DOHH2 (cell line): ENCODE data around the gene GAA.

Experiments used
- CTCF ChIP-seq: fragments of 200-600 bp; sonication (generic); IDR thresholded peaks from one replicate; pipeline ENCODE4 v1.5.1; 2014; ENCODE audit warnings: antibody characterized with exemption, mild to moderate bottlenecking, low read depth, low read length; ENCODE audit not compliant: poor library complexity, severe bottlenecking
- EZH2phosphoT487 ChIP-seq: fragments of 200-600 bp; sonication (generic); IDR thresholded peaks from 2 replicates; pipeline ENCODE4 v1.6.1; 2017; ENCODE audit warnings: borderline replicate concordance, mild to moderate bottlenecking, antibody characterized with exemption, low read length, moderate library complexity, mixed read lengths

DNA sequence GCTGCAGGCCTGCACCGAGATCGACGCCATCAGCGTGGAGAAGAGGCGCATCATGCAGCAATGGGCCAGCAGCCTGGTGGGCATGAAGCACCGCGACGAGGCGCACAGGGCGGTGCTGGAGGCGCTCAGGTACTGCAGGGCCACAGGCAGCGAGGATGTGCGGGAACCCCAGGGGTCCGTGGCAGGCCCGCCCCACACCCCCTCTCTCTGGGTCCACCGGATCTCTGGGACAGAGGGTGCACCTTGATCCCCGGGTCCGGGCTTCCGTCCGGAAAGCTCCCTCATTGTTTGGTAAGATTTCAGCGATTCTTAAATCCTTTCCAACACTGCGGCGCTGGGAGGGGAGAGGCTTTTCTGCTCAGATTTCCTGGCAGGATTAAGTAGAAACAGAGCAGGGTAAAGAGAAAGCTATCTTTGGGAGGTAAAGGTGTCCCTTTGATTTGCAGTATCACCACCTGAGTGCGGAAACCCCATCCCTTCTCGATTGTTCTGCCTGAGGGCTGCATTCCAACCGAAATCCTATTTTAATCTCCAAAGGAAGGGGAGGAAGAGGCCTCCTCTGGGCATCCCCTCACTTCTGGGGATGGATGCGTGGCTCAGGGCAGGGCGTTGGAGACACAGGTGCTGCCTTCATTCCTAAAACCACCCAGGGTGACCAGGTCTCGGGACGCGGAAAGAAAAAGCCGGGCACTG lies 35.8 kb upstream of the GAA start:
- TF ChIP-seq CTCF (no peak), EZH2phosphoT487 (no peak)
